Epithelial cell of esophagus (primary cell): Measurements from ENCODE around the gene SHF.

Source experiments
- DNase-seq: peaks from one replicate; pipeline ENCODE4 v3.0.0; 2010; ENCODE audit warnings: low read depth
- H3K4me3 ChIP-seq: 2 replicates; pipeline ENCODE4 v1.5.1; 2011; ENCODE audit warnings: mild to moderate bottlenecking, low read length, control low read depth
- CTCF ChIP-seq: IDR thresholded peaks from 2 replicates; pipeline ENCODE4 v1.5.1; 2011; ENCODE audit warnings: low read depth, mild to moderate bottlenecking, low read length, control low read depth, inconsistent platforms; ENCODE audit not compliant: insufficient read depth; ENCODE audit errors: missing control alignments

SHF gene

GRCh38 chr15:45180201-45180600, 7.6 kb downstream of the SHF start:
- H3K4me3 ChIP-seq: no peak overlapping the region
- no peak for TF ChIP-seq CTCF
- DNase-seq: no peak

DNA sequence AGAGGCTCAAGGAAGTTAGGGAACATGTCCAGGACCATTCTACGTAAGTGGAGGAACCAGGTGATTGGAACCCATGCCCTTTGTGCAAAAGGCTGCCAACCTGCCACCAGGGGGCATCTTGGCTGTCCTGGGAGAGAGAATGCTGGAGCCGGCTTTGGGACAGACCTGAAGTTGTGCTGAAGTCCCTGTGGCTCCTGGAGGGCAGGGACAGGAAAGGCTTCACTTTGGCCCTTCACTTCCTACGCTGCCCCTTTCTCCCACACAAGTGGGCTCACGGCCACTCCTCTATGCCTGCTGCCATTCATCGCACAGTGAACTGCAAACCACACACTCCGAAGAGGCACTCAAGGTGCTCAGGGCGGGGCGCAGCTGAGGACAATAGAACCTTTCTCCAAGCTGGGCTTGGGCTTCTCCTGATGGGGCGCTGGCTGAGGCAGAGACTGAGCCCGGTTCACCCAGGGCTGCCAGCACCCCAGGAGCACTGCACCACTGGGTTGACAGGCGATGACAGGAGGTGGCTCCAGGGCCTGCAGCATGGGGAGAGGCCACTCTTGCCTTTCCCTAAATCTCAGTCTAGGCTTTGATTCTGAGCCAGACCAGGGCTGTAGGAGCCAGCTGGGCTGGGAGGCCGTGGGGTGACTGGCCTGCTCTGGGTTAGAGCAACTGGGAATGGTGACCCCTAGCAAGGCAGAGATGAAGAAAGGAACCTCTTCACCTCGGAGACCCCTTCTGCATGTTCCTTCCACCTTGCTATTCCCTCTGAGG, 8.4 kb downstream of the SHF start:
- peak; percentile 45 for DNase-seq

DNA sequence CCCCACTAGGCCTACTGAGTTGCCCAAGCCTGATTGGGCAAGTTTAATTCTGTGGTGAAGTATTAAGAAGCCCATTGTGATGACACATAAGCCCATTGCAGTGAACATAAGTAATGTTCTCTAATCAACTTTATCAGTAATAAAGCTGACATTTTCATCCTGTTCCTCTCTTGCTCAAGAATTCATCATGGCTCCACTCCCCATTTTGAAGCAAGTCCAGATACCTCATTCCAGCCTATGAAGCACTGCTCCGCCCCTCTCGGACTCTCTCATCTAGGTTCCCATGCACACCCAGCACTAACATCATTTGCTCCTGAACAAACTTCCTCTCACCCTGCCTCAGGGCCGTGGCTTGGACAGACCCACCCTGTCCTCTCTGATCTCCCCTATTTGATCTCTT, 10.5 kb downstream of the SHF start:
- no peak overlapping the region for H3K4me3 ChIP-seq
- no peak for TF ChIP-seq CTCF
- DNase-seq: peak; percentile 44

More for the DNA sequence above, 8.4 kb downstream of the SHF start:
- no peak overlapping the region for H3K4me3 ChIP-seq
- peak; percentile 52 for TF ChIP-seq CTCF

- no peak for DNase-seq
- H3K4me3 ChIP-seq: no peak overlapping the region
- no peak for TF ChIP-seq CTCF
Measured at GRCh38 chr15:45174577-45174976, 13.2 kb downstream of the SHF start.

GRCh38 chr15:45174069-45174468, 13.7 kb downstream of the SHF start:
- H3K4me3 ChIP-seq: no peak overlapping the region
- peak; percentile 36 for DNase-seq
- TF ChIP-seq CTCF: no peak

DNA sequence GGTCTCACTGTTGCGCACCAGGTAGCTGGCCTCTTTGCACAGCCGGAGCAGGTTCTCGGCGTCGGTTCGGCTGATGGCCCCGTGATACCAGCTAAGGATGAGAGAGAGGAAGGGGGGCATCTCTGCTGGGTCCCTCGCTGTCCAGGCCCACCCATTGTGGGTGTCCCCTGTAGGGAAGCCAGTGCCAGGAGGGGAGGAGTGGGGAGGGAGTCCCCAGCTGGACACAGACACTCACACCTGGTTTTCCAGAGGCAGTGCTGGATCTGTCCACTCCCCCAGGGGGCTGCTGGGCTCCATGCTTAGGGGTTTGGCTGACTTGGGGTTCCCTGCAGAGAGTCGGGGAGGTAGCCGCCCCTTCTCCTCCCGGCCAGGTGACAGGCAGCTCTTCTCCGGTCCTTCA, 15.9 kb downstream of the SHF start:
- H3K4me3 ChIP-seq: no peak overlapping the region
- TF ChIP-seq CTCF: no peak
- DNase-seq: no peak
